ENCODE results near the gene PANK4. TPM values are rescaled to one million over a fixed set of nuclear protein-coding genes. Genes with fewer than 3 reads are reported as not detected.

Gene PANK4
- total RNA-seq, 1 experiment from 2014 or later, result 32.2 TPM

DNA sequence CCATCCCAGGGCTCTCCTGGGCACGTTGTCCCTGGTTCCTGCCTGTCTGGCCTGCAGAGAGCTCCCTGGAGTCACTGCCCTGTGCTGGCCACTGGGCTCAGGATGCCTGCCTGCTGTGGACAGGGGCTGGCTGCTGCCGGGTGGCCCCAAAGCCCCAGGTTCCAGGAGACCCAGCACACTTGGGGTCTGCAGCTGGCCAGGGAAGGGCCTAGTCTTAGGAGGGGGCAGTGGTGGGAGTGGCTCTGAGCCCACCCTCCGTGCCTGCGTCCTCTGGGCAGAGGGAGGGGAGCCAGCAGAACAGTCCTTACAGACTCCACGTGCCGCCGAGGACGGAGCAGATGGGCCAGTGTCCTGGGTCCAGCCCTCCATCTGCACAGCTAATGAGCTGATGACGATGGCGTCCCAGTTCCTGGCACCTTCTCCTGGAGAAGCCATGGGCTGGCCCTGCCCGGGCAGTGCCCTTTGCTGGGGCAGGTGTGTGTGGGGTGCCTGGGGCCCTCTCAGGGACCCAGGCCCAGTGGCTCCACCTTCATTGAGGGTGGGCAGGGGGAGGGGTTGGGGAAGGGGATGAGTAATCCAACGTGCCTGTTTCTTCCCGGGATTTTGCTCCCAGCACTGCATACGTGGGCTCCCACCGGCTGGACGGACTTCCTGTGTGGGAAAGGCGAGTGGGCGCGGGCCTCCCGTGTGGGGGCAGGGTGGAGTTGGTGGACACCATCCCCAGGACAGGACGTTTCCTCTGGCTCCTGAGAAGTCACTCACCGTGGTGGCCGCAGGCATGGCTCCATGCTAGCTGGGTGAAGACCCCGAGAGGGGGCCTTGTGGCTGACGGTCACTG is 57.1 kb downstream of the PANK4 start:
- Histone ChIP-seq H4K91ac (ENCODE audit: insufficient read length, low read depth, low read length) (no peak overlapping the region), H3K23ac (ENCODE audit: insufficient read length, low read depth, low read length) (no peak overlapping the region), H2BK15ac (ENCODE audit: low read depth, low read length) (no peak overlapping the region), H3K9me3 (ENCODE audit: control insufficient read depth, low read depth, low read length) (no peaks in the 10 kb centered on the region), H2AFZ (ENCODE audit: low read length) (no peak overlapping the region), H3K23me2 (ENCODE audit: insufficient read length, low read depth, low read length, poor library complexity, severe bottlenecking) (no peaks in the 10 kb centered on the region), H3K9ac (ENCODE audit: extremely low read depth, insufficient read length, low read length) (no peak overlapping the region), H2AK5ac (ENCODE audit: insufficient read length, low read length) (no peak overlapping the region), H3K4me1 (ENCODE audit: insufficient read depth, low read length) (no peaks in the 10 kb centered on the region), H2BK12ac (ENCODE audit: insufficient read length, low read depth, low read length) (no peak overlapping the region), H3K79me2 (ENCODE audit: insufficient read depth, low read length) (no peaks in the 10 kb centered on the region), H4K8ac (replicated peaks; ENCODE audit: insufficient read length, low read depth, low read length) (no peak overlapping the region), H2BK20ac (ENCODE audit: low read depth, low read length, poor library complexity, severe bottlenecking) (no peak overlapping the region), H4K20me1 (ENCODE audit: control insufficient read depth, insufficient read depth, insufficient read length) (peaks cover 3% of the 10 kb centered on the region), H3T11ph (ENCODE audit: low read length) (no peak overlapping the region), H3K4me2 (ENCODE audit: insufficient read depth, insufficient read length, low read length) (no peak overlapping the region), H3K4ac (ENCODE audit: low read depth, low read length) (no peak overlapping the region), H3K56ac (ENCODE audit: insufficient read length, low read depth, low read length) (no peak overlapping the region), H3K27ac (ENCODE audit: insufficient read length, low read depth, low read length) (no peak overlapping the region), H2BK5ac (ENCODE audit: insufficient read length, low read length) (no peak overlapping the region), H2BK120ac (ENCODE audit: low read depth, low read length, poor library complexity, severe bottlenecking) (no peak overlapping the region), H3K18ac (ENCODE audit: insufficient read length, low read depth, low read length) (no peak overlapping the region), H3K79me1 (ENCODE audit: insufficient read depth, low read depth, low read length, poor library complexity, severe bottlenecking) (no peaks in the 10 kb centered on the region), H3K27me3 (ENCODE audit: insufficient read depth, low read length) (no peaks in the 10 kb centered on the region), H3K14ac (ENCODE audit: insufficient read depth, low read length) (no peak overlapping the region), H4K5ac (ENCODE audit: insufficient read length, low read depth, low read length) (no peak overlapping the region)
- no CpG with 5 or more reads among the region's 25 CpGs for WGBS (ENCODE audit: extremely low coverage, insufficient read length, low lambda C conversion rate)
- Mint-ChIP-seq H3K36me3 (ENCODE audit: insufficient read depth in 1 of 3, low read depth in 3 of 3) (no peaks in the 10 kb centered on the region), H3K4me1 (0 out of 4 replicates have a peak, but pooled peaks cover 0 to 3% of the 10 kb centered on the region in 2 experiments), H3K9me3 (no peaks in the 10 kb centered on the region), H3K27ac (no peak overlapping the region), H3K27me3 (ENCODE audit: low read depth) (peaks cover 18% of the 10 kb centered on the region), H3K4me3 (no peak overlapping the region)
- DNase-seq, result no peak
- TF ChIP-seq, protein P1, sequence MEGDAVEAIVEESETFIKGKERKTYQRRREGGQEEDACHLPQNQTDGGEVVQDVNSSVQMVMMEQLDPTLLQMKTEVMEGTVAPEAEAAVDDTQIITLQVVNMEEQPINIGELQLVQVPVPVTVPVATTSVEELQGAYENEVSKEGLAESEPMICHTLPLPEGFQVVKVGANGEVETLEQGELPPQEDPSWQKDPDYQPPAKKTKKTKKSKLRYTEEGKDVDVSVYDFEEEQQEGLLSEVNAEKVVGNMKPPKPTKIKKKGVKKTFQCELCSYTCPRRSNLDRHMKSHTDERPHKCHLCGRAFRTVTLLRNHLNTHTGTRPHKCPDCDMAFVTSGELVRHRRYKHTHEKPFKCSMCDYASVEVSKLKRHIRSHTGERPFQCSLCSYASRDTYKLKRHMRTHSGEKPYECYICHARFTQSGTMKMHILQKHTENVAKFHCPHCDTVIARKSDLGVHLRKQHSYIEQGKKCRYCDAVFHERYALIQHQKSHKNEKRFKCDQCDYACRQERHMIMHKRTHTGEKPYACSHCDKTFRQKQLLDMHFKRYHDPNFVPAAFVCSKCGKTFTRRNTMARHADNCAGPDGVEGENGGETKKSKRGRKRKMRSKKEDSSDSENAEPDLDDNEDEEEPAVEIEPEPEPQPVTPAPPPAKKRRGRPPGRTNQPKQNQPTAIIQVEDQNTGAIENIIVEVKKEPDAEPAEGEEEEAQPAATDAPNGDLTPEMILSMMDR (conservative IDR thresholded peaks at IDR 0.05), result no peak
